Mucosa of rectum (tissue), 2 donors: ENCODE results near the gene TNFRSF14.

Experiments used
- H3K27ac ChIP-seq, 2 donors: one replicate each; pipeline ENCODE4 v1.7.0; 2013; ENCODE audit warnings: inconsistent platforms in 2 of 2, low read depth in 2 of 2, low read length in 2 of 2
- H3K27me3 ChIP-seq, 2 donors: one replicate each; pipeline ENCODE4 v1.7.0; 2013; ENCODE audit warnings: low read length in 2 of 2; ENCODE audit not compliant: control insufficient read depth in 2 of 2, insufficient read depth in 2 of 2
- H3K36me3 ChIP-seq, 2 donors: one replicate each; pipeline ENCODE4 v1.7.0; 2013; ENCODE audit warnings: low read length in 2 of 2; ENCODE audit not compliant: control insufficient read depth in 2 of 2, insufficient read depth in 2 of 2
- H3K4me1 ChIP-seq, 2 donors: one replicate each; pipeline ENCODE4 v1.7.0; 2013; ENCODE audit warnings: low read length in 2 of 2, mild to moderate bottlenecking in 1 of 2; ENCODE audit not compliant: control insufficient read depth in 2 of 2, insufficient read depth in 2 of 2
- H3K4me3 ChIP-seq, 2 donors: one replicate each; pipeline ENCODE4 v1.7.0; 2013; ENCODE audit warnings: low read length in 2 of 2
- H3K9ac ChIP-seq, 2 donors: one replicate each; pipeline ENCODE4 v1.7.0; 2013; ENCODE audit warnings: low read length in 2 of 2, low read depth in 1 of 2, mild to moderate bottlenecking in 1 of 2
- H3K9me3 ChIP-seq, 2 donors: one replicate each; pipeline ENCODE4 v1.7.0; 2013; ENCODE audit warnings: low read length in 2 of 2; ENCODE audit not compliant: control insufficient read depth in 2 of 2
- donor health status: healthy.
- donor health status: Normal muscosa, but diverticular disease.

Gene TNFRSF14

DNA sequence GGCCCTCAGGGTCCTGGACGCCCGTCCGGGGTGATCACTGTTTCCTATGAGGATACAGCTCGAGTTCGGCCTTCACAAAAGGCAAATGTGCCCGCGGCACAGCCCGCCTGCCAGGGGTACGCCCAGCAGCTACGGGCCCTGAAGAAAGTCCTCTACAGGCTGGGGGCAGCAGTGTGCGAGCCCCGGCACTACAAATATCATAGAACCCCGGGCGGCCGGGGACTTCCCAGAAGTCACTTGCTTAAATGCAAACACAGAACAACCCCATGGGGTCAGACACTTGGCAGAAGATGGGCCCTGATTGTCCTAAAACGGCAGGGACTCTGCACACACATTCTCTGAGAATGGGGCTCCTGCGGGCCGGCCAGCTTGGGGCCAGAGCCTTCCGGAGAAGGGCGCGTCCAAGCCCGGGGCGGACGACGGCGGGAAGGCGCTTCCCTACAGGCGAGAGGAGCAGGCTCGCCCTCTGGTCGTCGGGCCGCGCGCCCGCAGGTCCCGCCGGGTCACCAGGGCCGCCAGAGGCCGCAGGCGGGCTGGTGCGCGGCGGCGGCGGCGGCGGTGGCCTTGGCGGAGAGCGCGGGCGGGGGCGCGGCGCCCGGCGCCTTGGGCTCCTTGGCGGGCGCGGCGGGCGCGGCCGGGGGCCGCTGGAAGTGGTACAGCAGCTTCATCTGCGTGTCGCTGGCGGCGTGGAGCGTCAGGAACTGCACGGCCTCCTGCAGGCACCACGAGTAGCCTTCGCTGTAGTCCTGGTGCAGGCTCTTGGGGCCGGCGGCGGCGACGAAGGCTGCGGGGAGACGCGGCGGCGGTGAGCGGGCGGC, 27.0 kb upstream of the TNFRSF14 start:
- no peaks in the 10 kb centered on the region for H3K36me3 ChIP-seq
- peak overlapping the region; percentile 37 to 41 for H3K4me3 ChIP-seq
- no peaks in the 10 kb centered on the region for H3K9me3 ChIP-seq
- peaks cover 7 to 12% of the 10 kb centered on the region in 2 donors for H3K27me3 ChIP-seq
- H3K9ac ChIP-seq = peak overlapping the region; percentile 32 to 51
- H3K4me1 ChIP-seq = peaks cover 40 to 43% of the 10 kb centered on the region in 2 donors
- H3K27ac ChIP-seq = peak overlapping the region; percentile 58 to 62

DNA sequence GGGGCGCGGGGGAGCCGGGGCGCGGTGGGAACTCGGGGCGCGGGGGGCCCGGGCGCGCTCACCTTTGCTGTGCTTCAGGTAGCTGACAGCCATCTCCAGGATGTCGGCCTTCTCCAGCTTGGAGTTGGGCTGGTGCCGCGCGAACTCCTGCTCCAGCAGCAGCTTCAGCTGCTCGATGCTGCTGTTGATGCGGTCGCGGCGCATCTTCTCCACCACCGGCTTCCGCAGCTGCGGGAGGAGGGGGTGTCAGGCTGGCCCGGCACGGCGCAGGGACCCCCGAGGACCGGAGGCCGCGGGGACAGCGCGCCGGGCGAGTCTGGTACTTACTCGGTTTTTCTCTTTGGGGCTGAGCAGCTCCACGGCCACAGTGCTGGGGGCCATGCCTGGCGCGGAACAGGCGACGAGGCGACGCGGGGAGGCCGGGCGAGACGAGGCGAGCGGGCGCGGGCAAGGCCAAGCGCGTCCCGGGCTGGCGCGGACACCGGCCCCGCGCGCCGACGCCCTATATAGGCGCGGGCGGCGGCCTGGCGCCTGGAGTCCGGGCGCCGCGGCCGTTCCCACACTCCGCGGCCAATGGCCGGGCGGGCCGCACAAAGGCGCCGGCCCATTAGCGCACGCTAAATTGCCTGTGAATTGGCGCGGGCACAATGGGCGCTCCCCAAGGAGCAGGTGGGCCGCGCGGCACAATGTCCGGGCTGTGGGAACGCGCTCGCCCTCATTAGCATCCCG, 26.2 kb upstream of the TNFRSF14 start, which contains the start of gene HES5:
Gene HES5, minus strand, starts transcription at position 480 of the 729 bp plus-strand sequence. Its CDS starts 99 bp downstream, at position 381.
- Histone ChIP-seq H3K9me3 (no peaks in the 10 kb centered on the region), H3K27me3 (peaks cover 7 to 12% of the 10 kb centered on the region in 2 donors), H3K27ac (peak within 1 kb of the TSS; percentile 62 to 75), H3K9ac (peak within 1 kb of the TSS; percentile 47 to 58), H3K4me1 (peaks cover 40 to 45% of the 10 kb centered on the region in 2 donors), H3K36me3 (no peaks in the 10 kb centered on the region), H3K4me3 (peak within 1 kb of the TSS; percentile 48 to 52)

DNA sequence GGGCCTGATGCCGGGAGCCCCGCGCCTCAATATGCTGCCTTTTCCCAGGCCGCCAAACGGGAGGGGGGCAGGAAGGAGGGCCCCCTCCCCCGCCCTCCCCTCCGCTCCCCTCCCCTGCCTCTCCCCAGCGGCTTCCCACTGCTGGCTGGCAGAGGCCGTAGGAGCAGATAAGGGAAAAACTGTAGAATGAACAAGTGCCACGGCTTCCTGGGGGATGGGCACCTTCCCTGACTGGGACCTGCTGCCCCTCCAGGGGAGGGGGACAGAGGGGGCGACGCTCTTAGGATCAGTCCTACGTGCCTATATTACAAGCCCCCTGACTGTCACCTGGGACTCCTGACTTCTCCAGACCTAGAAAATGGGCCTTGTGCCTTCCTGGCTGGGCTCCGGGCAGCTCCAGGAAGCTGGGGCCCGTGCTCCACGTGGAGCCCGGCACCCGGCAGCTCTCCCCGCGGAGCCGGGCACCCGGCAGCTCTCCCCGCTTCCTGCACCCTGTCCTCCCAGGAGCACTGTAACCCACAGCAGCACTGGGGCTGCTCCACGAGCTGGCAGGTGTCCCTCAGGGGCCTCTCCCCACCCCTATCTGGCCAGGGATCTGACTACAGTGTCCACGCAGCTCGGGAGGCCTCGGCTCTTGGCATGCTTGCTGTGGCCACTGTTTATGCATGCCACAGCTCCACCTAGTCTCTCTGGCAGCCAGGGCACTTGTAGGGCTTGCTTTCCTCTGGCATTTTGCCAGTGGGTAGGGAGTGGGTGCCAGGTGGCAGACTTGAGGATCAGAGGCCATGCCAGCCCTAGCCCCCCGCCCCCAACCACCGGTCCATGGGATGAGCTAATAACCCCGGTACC, 25.4 kb upstream of the TNFRSF14 start:
- Histone ChIP-seq H3K9ac (no peak overlapping the region), H3K27ac (peak overlapping the region; percentile 42 to 75), H3K27me3 (peaks cover 7 to 14% of the 10 kb centered on the region in 2 donors), H3K9me3 (no peaks in the 10 kb centered on the region), H3K4me1 (peaks cover 40 to 42% of the 10 kb centered on the region in 2 donors), H3K4me3 (peak overlapping the region in 1 of 2 donors; percentile 20), H3K36me3 (no peaks in the 10 kb centered on the region)

DNA sequence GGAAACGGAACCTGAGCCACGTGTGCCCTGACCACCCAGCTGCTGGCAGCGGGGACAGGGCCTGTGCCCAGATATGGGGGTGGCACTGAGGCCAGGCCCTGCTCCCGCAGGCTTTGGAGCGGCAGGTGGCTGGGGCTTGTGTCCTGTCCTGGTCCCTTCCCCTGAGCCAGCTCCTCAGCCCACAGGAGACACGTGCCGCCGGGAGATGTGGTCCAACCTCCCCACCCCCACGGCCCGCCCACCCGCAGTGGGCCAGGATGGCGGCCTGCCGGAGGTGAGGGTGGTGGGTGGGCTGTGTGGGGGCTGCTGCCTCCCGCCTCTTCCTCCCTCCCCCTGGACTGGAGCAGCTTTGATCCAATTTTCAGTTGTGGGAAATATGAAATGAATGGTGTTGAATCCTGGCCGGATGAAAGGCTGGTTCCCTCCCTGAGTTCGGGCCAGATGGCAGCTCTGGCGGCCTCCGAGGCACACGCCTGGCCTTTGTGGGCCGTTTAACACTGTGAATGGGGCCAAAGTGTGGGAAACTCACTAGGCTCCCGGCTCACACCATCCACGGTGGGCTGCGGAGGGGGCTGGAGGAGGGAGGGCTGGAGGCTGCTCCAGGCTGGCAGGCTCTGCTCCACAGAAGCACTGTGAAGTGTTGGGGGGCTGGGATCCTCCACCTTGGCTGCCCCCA, 23.5 kb upstream of the TNFRSF14 start:
- Histone ChIP-seq H3K9me3 (no peaks in the 10 kb centered on the region), H3K36me3 (no peaks in the 10 kb centered on the region), H3K27ac (no peak overlapping the region), H3K27me3 (peaks cover 7 to 21% of the 10 kb centered on the region in 2 donors), H3K4me3 (no peak overlapping the region), H3K9ac (no peak overlapping the region), H3K4me1 (peaks cover 37 to 40% of the 10 kb centered on the region in 2 donors)

DNA sequence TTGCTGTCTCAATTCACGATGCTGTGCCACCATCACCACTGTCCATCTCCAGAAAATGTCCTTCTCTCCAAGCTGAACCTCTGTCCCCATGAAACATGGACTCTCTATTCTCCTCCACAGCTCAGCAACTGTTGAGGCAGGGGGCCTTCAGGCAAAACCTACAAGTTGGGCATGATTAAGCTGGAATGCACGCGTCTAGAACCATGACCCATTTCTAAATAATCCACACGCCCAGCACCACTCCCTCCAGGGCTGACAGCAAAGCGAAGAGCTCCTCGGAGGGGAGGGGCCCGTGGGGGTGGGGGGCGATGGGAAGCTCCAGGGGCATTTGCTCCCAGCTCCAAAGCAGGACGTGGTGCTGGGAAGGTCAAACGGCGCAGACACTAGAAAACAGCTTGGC, 22.8 kb upstream of the TNFRSF14 start:
- no peaks in the 10 kb centered on the region for H3K9me3 ChIP-seq
- no peak overlapping the region for H3K4me3 ChIP-seq
- no peaks in the 10 kb centered on the region for H3K36me3 ChIP-seq
- H3K27me3 ChIP-seq = peaks cover 7 to 22% of the 10 kb centered on the region in 2 donors
- peaks cover 33 to 41% of the 10 kb centered on the region in 2 donors for H3K4me1 ChIP-seq
- no peak overlapping the region for H3K27ac ChIP-seq
- H3K9ac ChIP-seq = no peak overlapping the region

DNA sequence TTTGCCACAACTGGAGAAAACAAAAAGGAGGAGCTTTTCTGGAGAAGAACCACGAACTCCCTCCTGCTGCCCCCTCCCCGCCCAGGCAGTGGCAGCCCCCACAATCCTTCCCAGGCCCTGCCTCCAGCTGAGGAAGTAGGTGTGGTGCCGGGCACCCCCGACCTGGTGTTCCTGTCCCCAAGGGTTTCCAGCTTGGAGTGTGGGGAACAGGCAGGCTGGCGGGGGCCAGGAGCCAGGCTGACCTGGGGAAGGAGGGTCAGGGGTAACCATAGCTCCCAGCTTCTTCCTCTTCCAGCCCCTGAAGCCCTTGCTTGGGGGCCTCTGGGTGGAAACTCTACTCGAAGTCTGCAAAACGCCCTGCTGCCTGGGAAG, 21.9 kb upstream of the TNFRSF14 start:
- H3K4me1 ChIP-seq = peaks cover 28 to 37% of the 10 kb centered on the region in 2 donors
- peak overlapping the region in 1 of 2 donors; percentile 22 for H3K9ac ChIP-seq
- H3K27me3 ChIP-seq = peaks cover 7 to 23% of the 10 kb centered on the region in 2 donors
- no peak overlapping the region for H3K27ac ChIP-seq
- H3K9me3 ChIP-seq = no peaks in the 10 kb centered on the region
- H3K36me3 ChIP-seq = no peaks in the 10 kb centered on the region
- H3K4me3 ChIP-seq = no peak overlapping the region

DNA sequence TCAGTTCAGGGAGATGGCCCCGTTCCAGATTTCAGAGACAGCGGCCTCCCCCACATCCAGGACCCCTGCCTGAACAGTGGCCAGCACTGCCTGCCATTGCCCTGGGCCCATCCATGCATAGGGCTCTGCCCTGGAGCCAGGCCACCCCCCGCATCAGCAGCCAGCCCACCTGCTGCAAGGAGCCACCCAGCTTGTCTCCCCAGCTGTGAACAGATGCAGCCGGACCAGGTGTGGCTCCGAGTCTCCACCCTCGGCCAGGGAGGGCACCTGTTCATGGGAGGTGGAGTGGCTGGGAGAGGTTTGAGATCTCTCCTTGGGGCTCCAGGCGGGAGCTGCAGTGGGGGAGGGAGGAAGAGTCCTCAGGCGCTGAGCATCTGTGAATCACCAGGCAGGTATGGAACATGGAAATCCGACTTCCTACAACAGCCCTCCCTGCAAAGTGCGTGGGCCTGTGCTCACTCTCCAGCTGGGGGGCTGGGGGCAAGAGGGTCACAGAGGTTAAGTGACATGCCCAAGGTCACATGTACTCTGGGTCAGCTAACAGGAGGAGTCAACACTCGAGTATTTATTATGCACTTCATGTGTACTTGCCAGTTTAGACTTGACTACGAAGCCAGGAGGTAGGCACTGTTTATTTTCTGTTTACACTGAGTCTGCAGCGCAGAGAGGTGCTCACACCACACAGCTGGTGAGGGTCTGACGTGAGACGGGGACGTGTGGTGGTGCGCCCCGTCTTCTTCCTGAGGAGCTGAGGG, 21.3 kb upstream of the TNFRSF14 start:
- Histone ChIP-seq H3K4me3 (peak overlapping the region in 1 of 2 donors; percentile 10), H3K4me1 (peaks cover 28 to 36% of the 10 kb centered on the region in 2 donors), H3K9me3 (no peaks in the 10 kb centered on the region), H3K9ac (peak overlapping the region in 1 of 2 donors; percentile 22), H3K36me3 (no peaks in the 10 kb centered on the region), H3K27ac (peak overlapping the region in 1 of 2 donors; percentile 28), H3K27me3 (peaks cover 7 to 23% of the 10 kb centered on the region in 2 donors)

DNA sequence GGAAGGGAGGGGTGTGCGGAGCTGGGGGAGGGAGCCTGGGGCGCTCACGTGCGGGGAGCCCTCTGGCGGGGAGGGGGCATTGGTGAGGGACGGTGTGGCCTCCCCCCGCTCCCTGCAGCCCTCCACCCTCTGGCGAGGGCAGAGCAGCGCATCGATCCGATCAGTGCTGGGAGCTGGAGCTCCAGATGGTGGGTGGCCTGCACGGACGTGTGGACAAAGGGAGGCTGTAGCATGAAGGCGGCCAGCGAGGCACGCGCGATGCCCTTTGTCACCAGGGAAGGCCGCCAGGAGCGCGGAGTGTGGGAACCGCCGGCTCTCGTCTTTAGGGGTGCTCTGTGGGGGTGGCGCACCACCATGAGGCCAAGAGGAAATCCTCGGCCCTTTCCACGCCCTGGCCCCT, 20.7 kb upstream of the TNFRSF14 start:
- H3K27ac ChIP-seq = peak overlapping the region in 1 of 2 donors; percentile 28
- no peaks in the 10 kb centered on the region for H3K9me3 ChIP-seq
- H3K4me1 ChIP-seq = peaks cover 28 to 34% of the 10 kb centered on the region in 2 donors
- H3K36me3 ChIP-seq = no peaks in the 10 kb centered on the region
- no peak overlapping the region for H3K4me3 ChIP-seq
- H3K27me3 ChIP-seq = peaks cover 7 to 26% of the 10 kb centered on the region in 2 donors
- no peak overlapping the region for H3K9ac ChIP-seq

DNA sequence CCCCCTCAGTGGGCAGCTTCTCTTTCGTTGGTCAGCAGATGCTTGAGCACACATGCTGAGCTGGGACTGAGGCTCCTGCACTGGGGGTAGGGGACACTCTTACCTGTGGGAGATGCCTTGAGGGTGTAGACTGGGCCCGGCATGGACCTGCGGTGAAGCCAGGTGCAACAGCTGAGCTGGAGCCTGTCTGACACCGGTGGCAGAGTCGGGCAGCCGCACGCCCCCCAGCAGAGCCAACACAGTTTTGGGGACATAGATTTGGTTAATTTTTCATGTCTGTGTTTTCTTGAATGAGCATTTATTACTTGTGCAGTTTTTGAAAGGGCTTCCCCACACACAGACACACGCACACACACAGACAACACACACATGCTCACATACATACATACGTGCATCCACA, 20.2 kb upstream of the TNFRSF14 start:
- Histone ChIP-seq H3K27me3 (peaks cover 7 to 25% of the 10 kb centered on the region in 2 donors), H3K4me3 (no peak overlapping the region), H3K4me1 (peaks cover 24 to 30% of the 10 kb centered on the region in 2 donors), H3K9me3 (no peaks in the 10 kb centered on the region), H3K36me3 (no peaks in the 10 kb centered on the region), H3K27ac (no peak overlapping the region), H3K9ac (no peak overlapping the region)
